ENCODE results near the gene OTULIN.

DNA sequence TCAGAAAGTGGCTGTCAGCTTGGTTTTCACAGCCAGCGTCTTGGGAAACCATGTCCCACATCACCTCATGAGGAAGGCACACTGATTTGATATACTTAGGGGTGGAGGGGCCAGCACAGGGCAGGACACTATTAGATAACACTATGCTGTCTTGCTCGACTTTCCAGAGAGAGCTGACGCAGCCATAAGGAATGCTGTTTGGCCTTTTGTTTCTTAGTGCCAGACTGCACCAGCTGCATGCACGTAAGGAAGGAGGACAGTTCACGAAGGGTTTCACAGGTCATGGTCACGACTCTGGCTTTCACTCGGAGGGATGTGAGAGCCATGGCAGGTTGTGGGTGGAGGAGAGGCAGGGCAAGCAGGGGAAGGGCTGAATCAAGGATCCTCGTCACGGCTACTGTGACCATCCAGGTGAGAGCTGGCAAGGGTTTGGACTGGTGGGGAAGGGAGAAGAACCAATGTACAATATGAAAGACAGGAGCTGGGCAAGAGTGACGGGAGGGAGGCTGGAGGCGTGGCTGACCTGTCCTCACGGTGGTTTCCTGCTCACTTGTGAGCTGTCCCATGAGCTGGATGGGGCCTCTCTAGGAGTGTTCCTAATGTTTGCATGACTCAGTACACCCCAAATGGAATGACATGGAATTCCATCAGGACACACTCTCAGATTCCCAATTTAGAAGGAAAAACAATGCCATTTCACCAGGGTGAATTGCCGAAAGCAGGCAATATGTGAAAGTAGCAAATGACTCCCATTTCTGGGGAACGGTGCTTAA lies 61.7 kb downstream of the OTULIN start:
- TF ChIP-seq POLR2AphosphoS5 (IDR thresholded peaks at IDR 0.05; ENCODE audit: low read depth) (no peak), CTCF (IDR thresholded peaks at IDR 0.05; ENCODE audit: insufficient read depth, low read length) (no peak), REST (IDR thresholded peaks at IDR 0.05; ENCODE audit: insufficient replicate concordance, low read depth) (no peak), GABPA (IDR thresholded peaks at IDR 0.05; ENCODE audit: low read depth) (no peak)

All from HL-60 (cell line).